ENCODE results near the gene RAP2A.

RAP2A gene

DNA sequence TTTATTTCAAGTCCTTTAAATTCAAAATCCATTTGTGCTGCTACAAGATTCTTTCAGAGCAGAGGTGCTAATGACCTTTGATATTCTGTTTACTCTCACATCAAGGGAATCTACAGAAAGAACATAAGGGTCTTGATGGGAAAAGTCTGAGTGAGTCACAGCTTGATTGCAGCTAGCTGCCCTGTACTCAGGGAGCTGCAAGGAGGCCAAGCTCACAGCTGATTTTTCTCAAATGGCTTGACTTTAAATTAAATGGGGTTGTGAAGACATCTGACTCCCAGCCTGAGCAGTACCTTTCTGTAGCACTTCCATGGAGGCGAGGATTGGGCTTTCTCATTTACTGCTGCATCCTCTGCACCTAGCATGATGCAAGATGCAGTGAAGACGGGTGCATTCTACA lies 62.5 kb downstream of the RAP2A start:
- DNase-seq: no peak

DNA sequence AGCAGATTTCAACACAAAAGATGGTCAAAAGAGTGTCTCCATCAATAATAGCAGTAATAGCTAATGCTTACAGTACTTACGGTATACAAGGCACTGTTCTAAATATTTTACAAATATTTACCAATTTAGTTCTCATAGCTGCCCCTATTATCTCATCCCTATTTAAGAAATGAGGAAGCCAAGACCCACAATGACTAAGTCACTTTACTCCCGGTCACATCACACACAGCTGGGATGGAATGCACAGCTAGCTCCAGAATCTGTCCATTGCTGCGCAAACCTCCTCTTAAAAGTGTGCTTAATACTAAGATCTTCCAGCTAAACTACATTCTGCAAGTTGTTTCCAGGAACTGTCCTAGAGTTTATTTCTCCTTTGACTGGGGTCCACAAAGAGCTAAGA lies 63.4 kb downstream of the RAP2A start:
- no peak for DNase-seq

DNA sequence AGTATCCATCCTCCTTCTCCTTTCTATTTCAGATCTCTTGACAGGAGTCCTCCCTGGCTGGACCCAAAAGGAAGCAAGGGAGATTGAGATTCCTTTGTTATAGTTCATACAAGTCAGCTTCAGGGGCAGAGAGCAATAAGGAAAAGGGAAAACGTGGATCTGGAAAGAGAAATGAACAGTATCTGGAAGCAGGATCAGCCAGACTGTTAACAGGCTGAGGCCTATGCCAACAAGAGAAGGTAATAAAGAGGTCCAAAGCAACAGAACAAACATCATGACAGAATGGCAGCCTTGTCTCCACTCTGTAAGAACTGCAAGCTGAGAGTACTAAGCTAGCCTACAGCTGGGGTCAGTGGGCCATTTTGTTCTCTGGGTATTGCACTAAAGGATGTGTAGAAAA lies 64.5 kb downstream of the RAP2A start:
- no peak for DNase-seq

DNA sequence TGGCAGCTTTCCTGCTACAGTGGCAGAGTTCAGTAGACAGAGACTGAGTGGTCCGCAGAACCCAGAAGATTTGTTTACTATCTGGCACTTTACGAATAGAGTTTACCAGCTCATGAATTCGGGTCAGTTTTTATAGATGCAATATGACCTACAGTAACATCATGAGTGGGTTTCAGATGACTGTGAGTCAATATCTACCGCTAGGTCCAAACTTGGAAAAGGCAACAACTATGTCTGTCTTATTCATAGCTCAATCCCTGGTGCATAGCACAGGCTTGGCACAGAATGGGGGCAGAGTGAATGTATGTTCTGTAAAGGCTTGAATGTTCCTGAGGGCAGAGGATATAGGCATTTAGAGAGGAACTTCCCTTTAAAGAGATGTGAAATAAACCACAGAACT lies 65.2 kb downstream of the RAP2A start:
- no peak for DNase-seq

DNA sequence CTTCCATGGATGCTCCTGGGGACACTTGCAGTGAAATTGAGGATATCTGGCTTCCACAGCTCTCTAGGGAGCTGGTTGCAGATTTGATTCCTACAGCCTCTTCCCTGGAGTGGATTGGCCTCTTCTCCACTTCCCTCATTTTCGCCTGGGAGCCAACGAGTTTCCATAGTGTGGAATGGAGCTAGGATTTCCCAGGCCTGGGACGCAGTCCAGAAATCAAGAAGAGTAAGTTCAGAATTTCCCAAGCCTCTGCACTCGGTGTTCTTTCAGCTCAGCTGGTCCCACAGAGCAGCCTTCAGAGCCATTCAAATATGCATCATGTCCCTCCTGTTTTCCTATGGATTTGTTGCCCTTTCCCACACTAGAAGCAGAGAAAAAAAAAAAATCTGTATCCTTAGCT lies 68.2 kb downstream of the RAP2A start:
- no peak for DNase-seq

DNA sequence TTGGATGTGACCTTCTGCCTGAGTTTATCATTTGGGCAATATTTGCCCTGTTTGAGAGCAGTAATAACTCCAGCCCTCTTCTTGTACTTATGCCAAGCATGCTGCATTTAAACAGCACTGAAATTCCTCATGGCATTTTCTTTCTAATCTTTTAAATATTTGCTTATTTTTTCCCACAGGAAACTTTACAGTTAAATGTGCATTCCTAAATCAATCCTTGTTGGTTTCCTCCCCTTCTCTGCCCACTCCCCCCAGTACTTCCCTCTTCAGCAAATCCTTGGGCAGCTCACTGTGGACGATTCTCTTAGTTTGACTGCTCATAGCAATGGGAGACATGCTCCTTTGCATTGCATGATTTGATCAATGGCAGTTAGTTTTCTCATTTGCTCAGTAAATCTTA lies 68.7 kb downstream of the RAP2A start:
- no peak for DNase-seq

DNA sequence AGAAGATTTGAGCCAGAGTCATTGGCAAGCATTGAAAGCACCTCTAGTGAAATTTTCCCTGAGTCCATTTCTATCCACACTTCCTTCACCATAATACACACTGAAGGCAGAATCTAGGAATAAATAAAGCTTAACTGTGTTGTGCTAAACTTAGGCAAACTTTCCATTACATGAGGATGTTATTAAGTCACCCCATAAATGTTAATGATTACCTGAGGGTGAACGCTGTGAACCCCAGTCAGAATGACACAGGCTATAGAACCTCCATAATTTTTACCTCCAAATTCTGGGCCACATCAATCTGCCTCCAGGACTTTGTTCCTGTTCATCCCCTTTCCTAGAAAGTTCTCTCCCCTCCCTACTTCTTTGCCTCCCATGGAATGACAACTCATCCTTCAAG lies 71.0 kb downstream of the RAP2A start:
- DNase-seq: no peak

DNA sequence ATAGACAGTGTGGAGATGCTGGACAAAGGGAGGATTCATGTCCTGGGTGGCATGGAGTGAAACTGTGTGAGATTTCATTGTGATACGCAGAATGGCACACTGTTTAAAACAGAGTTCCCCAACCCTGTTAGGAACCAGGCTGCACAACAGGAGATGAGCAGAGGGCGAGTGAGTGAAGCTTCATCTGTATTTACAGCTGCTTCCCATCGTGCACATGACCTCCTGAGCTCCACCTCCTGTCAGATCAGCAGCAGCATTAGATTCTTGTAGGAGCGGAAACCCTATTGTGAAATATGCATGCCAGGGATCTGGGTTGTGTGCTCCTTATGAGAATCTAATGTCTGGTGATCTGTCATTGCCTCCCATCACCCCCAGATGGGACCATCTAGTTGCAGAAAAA lies 72.5 kb downstream of the RAP2A start:
- no peak for DNase-seq

DNA sequence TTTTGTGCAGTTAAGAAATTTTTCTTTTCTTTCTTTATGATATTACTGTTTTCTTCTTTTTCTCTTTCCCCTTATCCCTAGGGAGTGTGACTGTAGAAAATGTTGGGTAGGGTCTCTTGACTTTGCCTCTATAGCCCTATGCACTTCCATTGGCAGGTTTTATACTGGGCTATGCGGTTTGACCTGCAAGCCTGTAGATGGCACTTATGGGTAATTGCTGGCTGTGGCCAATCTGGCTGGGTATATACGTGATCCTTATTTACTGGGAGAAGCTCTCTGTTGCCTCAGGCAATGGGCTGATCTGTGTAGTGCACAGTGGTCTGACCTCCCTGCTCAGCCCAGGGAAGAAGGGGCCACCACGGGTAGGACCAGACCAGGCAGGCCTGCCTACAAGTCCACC lies 78.8 kb downstream of the RAP2A start:
- no peak for DNase-seq

DNA sequence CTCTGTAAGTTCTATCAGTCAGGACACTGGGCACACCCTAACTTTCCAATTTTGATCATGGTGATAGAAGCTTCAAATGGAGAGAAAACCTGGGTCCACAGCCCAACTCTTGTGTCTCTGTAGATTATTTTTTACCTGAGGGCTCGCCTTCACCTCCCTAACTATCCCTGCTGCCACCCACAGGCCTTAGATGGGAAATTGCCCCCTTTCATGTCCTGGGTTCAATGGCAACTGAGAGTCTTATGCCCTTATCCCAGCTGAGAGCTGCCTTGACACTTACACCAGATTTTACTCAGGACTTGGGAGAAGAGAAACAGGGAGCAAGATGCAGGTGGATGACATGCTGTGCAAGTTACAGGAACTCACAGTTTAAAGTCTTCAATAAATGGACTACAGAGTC lies 81.7 kb downstream of the RAP2A start:
- no peak for DNase-seq

DNA sequence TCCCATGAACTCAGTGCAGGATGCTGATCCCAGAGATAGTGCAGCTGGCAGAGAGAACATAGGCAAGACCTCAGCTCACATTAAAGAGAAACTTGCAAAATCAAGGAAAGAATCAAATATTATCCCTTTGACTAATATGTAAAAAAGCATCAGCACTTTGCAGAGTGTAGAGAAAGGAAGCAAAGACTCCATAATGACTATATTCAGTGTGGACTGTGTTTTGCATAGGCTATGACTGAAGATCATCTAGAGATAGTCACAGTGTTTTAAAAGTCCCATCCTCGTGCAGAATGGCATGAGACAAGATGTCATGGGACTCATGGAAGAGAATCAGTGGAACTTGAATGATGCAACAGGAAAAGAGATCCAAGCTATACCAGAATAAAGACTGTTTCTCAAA lies 84.0 kb downstream of the RAP2A start:
- no peak for DNase-seq

Measured in CD4-positive, alpha-beta T cell treated with Interleukin-6 for 4 hours (primary cell).